Left ventricle myocardium inferior (tissue), 1 donor: Measurements from ENCODE around the gene SCAI. TPM values are rescaled to one million over a fixed set of nuclear protein-coding genes. Genes with fewer than 3 reads are reported as not detected.

Experiments
- DNase-seq: peaks from one replicate; pipeline ENCODE4 v3.0.0-alpha.2; 2020
- H3K27ac ChIP-seq: fragments of 200-600 bp; replicated peaks from 2 replicates; pipeline ENCODE4 v1.8.0; 2021
- H3K27me3 ChIP-seq: fragments of 200-600 bp; 2 replicates; pipeline ENCODE4 v1.8.0; 2021; ENCODE audit warnings: low read depth
- H3K36me3 ChIP-seq: fragments of 200-600 bp; 2 replicates; pipeline ENCODE4 v1.8.0; 2021
- H3K4me1 ChIP-seq: fragments of 200-600 bp; 2 replicates; pipeline ENCODE4 v1.8.0; 2021
- H3K4me3 ChIP-seq: fragments of 200-600 bp; 2 replicates; pipeline ENCODE4 v1.8.0; 2021; ENCODE audit warnings: mild to moderate bottlenecking, moderate library complexity
- H3K9me3 ChIP-seq: fragments of 200-600 bp; replicated peaks from 2 replicates; pipeline ENCODE4 v1.8.0; 2021
- CTCF ChIP-seq: fragments of 200-600 bp; IDR thresholded peaks from 2 replicates; pipeline ENCODE4 v1.8.0; 2021; ENCODE audit warnings: antibody characterized with exemption, mild to moderate bottlenecking, borderline replicate concordance
- intact Hi-C: fragments of 100-400 bp; cut with micrococcal nuclease; formaldehyde crosslinking; loops from one replicate; pipeline ENCODE4 v1.11.0; 2022
- total RNA-seq: library from RNA; stranded (reverse); fragmentation: NEBNext Ultra II Directional; extraction: Animal tissue kit (Norgen Biotek cat#: 25700); gene quantifications from one replicate; pipeline ENCODE4 v1.2.1, GENCODE V29; 2021
- donor health status: DM: no; HTN: yes; CAD: no; lungs with severe emphysema.

The SCAI gene
- total RNA-seq, 1 donor from 2014 or later, result 2.7 TPM

GRCh38 chr9:125066839-125067619 is 76.3 kb downstream of the SCAI start:
- no peaks in the 10 kb centered on the region for H3K4me1 ChIP-seq
- no peak overlapping the region for H3K4me3 ChIP-seq
- no peaks in the 10 kb centered on the region for H3K36me3 ChIP-seq
- no peak for TF ChIP-seq CTCF
- intact Hi-C loops, result no loop called here
- peaks cover 10% of the 10 kb centered on the region for H3K9me3 ChIP-seq
- H3K27ac ChIP-seq, result no peak overlapping the region
- no peak for DNase-seq
- no peaks in the 10 kb centered on the region for H3K27me3 ChIP-seq

GRCh38 chr9:125061391-125061790 is 81.9 kb downstream of the SCAI start:
- H3K27me3 ChIP-seq, result no peaks in the 10 kb centered on the region
- no peaks in the 10 kb centered on the region for H3K36me3 ChIP-seq
- peaks cover 10% of the 10 kb centered on the region for H3K9me3 ChIP-seq
- TF ChIP-seq CTCF, result no peak
- H3K4me3 ChIP-seq, result no peak overlapping the region
- intact Hi-C loops, result no loop called here
- DNase-seq, result no peak
- no peak overlapping the region for H3K27ac ChIP-seq
- H3K4me1 ChIP-seq, result no peaks in the 10 kb centered on the region

GRCh38 chr9:125049212-125050049 is 93.9 kb downstream of the SCAI start:
- TF ChIP-seq CTCF, result no peak
- Histone ChIP-seq H3K9me3 (no peaks in the 10 kb centered on the region), H3K4me1 (no peaks in the 10 kb centered on the region), H3K4me3 (no peak overlapping the region), H3K27me3 (no peaks in the 10 kb centered on the region), H3K27ac (no peak overlapping the region), H3K36me3 (peaks cover 24% of the 10 kb centered on the region)
- DNase-seq, result no peak
- intact Hi-C loops, result no loop called here

DNA sequence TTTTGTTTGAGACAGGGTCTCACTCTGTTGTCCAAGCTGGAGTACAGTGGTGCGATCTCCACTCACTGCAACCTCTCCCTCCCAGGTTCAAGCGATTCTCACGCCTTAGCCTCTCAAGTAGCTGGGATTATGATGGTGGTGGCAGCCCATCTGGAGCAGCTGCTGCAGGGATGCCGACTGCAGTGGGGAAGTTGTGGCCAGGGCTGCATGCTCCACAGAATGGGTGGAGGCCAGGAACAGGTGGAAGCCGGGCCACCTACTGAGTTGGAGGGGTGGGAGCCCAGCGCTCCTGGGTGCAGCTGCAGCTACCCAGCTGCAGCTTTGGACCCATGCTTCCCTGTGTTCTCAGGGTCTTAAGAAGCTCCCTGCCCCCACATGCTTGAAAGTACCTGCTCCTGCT is 99.7 kb downstream of the SCAI start:
- no peaks in the 10 kb centered on the region for H3K36me3 ChIP-seq
- no peaks in the 10 kb centered on the region for H3K4me1 ChIP-seq
- H3K9me3 ChIP-seq, result no peaks in the 10 kb centered on the region
- intact Hi-C loops, result no loop called here
- H3K27me3 ChIP-seq, result no peaks in the 10 kb centered on the region
- TF ChIP-seq CTCF, result no peak
- no peak overlapping the region for H3K27ac ChIP-seq
- no peak overlapping the region for H3K4me3 ChIP-seq
- no peak for DNase-seq

GRCh38 chr9:125043148-125043547 is 100.2 kb downstream of the SCAI start:
- no peaks in the 10 kb centered on the region for H3K4me1 ChIP-seq
- H3K36me3 ChIP-seq, result no peaks in the 10 kb centered on the region
- H3K27me3 ChIP-seq, result no peaks in the 10 kb centered on the region
- H3K9me3 ChIP-seq, result no peaks in the 10 kb centered on the region
- intact Hi-C loops, result no loop called here
- H3K4me3 ChIP-seq, result no peak overlapping the region
- no peak for TF ChIP-seq CTCF
- no peak overlapping the region for H3K27ac ChIP-seq
- DNase-seq, result no peak
